ENCODE data around the gene PRG3.

Gene PRG3, protein sequence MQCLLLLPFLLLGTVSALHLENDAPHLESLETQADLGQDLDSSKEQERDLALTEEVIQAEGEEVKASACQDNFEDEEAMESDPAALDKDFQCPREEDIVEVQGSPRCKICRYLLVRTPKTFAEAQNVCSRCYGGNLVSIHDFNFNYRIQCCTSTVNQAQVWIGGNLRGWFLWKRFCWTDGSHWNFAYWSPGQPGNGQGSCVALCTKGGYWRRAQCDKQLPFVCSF

DNA sequence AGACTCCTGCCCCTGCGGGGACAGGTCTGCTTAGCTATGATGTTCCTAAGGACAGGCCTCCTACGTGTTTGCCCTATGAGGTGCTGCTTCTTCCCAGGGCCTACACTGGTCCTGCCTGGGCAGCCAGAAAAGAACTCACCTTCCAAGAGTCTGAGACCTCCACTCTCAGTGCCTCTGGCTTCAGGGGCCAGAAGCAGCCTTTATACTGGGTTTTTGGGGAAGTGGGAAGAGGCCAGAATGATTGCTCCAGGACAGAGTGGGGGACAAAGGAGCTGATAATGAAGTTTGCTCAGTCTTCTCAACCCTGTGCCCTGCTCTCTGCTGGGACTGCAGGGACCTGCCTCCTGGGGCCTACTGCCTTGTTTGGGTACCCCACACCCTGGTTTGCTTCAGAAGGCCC, at the start of gene PRG3:
Gene PRG3, minus strand, starts transcription at position 176 of the 400 bp plus-strand sequence. CDS start 442 bp downstream, outside the sequence.
- DNase-seq: no peak

- no peak for DNase-seq
Measured at GRCh38 chr11:57429946-57430345, 49.0 kb upstream of the PRG3 start.

- no peak for DNase-seq
Measured at GRCh38 chr11:57428643-57429042, 47.7 kb upstream of the PRG3 start.

DNA sequence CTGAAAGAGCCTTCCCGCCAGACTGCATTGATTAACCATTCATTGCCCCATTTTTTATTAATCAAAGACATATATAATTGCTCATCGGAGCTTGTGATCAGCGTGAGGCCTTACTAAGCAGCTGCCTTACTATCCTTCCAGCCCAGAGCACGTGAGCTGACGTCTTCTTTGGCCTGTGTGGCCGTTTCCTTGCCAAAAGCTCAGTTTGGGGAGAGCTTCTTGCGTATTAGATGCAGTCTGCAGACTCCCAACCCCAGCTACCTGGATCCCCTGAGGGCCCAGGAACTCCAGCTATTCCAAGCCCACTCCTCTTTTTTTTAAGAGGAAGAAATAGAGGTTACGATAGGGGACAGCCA, 46.8 kb upstream of the PRG3 start:
- no peak for DNase-seq

- no peak for DNase-seq
Measured at GRCh38 chr11:57426929-57427726, 46.2 kb upstream of the PRG3 start, which contains the start of gene SLC43A3. TSS of gene SLC43A3 (minus strand) at chr11:57427121. CDS start at chr11:57426172, 949 bp downstream.

DNA sequence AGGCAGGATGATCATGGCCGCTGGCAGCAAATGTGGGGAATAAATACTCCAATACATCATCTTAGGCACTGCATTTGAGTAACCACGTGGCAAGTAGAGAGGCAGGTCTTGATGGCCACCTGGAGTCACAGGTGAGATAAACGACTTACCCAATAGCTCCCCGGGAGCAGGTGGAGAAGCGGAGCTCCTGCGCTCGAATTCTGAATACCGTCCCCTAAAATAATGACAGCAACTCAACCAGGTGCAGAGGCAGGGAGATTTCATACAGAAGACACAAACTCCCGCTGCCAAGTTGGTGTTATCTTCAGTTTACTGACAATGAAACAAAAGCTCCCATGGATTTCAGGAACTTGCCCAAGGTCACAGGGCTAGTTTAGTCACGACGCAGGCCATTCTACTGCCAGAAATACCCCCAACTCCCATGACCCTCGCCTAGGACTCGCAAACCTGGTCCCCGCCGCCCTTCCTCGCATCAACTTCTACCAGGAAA, 45.5 kb upstream of the PRG3 start:
- no peak for DNase-seq

GRCh38 chr11:57425565-57426438, 44.9 kb upstream of the PRG3 start:
- no peak for DNase-seq

DNA sequence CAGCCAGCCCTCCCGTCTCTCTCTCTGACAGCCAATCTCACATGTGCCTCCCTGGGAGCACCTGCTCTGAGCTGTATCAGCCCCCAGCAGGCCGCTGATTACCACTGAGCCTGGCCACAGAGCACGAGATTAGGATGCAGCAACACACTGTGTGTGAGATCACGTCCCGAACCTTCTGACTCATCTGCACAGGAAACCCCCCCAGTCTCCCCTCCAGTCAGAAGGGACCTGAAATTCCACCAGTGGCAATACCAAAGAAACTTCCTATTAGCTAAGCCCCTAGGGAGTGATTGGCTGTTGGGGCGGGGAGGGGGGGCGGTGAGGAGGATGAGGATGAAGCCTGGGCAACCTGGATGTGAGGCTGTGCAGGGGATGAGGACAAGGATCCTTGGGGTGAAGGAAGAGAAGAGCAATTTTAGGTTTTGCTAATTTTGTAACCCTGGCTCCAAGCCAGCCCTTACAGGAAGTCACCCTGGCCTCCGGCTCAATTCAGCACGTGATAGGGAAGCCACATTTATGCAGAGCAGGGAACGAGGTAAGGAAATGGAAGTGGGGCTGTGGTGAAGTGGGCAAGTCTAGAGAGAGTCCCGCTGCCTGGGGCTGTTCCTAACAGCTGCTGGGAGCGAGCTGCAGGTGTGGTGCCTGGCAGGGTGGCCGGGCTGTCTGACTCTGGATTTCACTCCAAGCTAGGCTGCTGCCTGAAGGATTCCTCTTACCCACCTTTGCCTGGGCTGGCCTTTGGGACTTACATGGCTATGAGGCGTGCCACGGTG, 44.0 kb upstream of the PRG3 start:
- no peak for DNase-seq

DNA sequence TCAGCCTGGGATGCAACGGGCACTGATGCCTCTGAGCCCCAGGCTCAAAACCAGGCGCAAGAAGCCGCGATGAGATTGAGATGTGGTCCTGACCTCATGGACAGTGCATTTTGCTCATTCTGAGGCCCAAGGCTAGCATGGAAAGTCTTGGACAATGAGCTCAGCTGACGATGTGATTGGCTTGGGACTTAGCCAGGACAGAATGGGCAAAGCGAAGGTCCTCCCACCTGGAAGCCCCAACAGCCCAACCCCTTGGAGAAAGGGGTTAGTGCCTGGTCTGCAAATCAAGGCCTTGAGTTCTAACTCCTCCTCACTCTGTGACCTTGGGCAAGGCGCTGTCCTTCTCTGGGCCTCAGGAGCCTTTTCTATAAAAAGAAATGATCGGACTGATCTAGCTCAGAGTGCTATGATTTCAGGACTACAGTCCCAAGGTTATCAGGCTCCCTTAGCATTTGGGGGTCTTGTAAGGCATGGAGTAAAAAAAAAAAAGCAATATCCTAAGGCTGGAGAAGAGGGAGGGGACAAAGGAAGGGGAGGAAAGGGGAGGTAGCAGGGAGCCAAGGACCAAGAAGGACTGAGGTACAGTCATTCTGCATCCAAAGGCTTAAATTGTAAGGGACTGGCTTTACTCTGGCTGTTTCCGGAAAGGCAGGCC, 43.3 kb upstream of the PRG3 start:
- DNase-seq: no peak

DNA sequence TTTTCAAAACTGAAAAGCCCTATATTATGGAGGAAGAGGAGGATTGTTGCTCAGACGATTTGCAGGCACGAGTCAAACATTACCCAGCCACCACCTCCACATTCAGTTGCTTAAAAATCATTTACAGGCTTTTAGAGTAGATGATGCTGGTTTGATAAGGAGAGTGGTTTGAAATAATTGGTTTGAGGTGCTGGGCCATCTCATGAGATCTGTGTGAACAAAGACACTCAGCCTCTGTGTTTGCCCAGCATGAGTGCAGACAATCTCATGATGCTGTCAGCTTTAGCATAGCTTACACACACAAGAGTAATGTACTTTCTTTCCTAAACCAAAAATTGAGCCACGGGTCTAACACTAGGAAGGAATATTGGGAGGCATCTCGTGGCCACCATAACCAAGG, 41.7 kb upstream of the PRG3 start:
- no peak for DNase-seq

DNA sequence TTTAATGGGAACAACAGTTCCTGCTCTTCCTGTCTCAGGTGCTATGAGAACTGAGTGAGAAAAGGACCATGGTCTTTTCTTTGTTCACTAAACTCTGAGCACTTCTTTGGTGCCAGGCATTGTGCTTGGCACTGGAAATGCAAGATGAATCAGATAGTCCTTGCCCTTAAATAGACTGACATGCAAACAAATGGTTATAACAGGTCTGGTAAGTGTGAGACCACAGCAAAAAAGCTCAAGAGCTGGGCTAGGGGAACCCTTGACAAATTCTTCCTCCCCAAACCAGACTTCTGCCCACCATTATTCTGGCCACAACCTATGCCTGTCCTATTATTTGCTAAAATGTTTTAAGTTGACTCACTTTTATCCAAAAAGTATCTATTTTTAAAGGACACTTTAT, 40.9 kb upstream of the PRG3 start:
- no peak for DNase-seq

DNA sequence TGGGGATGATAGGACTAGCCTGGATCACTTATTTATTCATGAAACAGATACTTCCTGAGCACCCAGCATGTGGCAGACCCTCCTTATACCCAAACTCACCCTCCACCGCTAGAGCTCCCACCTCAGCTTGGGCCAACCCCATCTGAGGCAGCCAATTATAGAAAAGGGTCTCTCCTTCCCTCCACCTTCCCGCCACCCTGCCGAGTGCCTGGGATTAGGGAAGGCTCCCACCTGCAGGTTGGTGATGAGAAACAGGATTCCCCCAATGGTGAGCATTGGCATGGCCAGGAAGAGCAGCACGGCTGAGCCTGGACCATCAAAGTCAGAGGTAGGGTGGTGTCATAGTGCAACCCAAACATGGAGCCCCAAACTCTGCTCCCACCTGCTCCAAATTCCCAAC, 40.1 kb upstream of the PRG3 start:
- no peak for DNase-seq

- no peak for DNase-seq
Measured at GRCh38 chr11:57419146-57419545, 38.2 kb upstream of the PRG3 start.

- DNase-seq: no peak
Measured at GRCh38 chr11:57418131-57418530, 37.2 kb upstream of the PRG3 start.

DNA sequence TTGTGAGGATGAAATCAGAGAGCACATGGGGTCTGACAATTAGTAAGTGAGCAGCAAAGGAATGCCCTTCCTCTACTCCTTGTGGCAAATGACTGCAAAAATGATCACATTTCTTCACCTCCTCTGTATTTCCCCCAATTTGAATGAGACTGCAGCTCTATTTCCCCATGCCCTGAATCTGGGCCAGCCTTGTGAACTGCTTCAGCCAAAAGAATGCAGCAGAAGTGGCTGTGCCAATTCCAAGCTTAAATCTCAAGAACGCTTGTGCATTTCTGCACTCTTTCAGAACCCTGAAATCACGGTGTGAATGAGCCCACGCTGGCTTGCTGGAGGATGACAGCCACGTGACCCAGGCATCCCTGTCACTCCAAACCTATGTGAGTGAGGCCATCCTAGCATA, 36.1 kb upstream of the PRG3 start:
- no peak for DNase-seq

DNA sequence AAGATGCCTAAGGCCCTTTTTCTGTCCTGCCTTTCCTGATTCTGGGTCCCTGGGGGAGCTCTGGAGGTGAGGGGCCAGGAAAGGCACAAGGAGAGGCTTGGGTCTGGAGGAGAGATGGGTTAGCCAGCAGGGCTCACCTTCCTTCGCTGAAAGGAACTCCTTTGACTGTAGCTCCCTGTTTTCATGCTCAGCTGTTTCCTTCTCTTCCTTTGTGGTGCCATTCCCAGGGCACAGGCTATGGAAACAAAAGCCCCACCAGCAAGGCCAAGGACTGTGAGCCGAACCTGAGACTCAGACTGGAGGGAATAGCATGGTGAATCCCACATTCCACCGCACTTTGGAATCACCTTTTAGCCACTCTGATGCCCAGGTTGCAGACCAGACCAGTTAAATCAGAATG, 35.5 kb upstream of the PRG3 start:
- DNase-seq: no peak

DNA sequence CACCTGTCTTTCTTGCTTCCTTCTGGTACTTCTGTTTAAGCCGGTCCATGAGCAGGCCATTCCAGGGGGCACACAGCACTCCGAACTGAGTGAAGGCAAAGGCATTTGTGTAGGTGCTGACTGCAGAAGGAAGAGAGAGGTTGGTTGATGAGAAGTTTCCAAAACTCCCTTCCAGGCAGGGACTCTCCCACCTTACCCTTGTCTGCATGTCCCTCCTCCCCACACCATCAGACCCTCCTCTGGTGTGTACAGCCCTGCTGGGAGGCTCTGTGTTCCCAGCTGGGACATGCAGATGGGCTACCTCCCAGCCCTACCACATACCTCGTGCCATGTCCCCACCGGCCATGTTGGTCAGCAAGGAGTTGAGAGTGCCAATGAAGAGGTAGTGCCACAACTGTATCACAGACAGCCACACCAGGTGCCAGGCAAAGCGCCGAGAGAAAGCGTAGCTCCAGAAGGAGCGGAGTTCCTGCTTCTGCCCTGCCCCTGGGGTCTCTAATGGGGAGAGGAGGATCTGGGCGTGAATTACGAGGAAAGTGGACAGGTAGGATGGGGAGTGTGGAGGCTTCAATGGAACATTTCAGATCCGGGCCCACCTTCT, 33.8 kb upstream of the PRG3 start:
- no peak for DNase-seq

- no peak for DNase-seq
Measured at GRCh38 chr11:57413681-57414080, 32.7 kb upstream of the PRG3 start.

DNA sequence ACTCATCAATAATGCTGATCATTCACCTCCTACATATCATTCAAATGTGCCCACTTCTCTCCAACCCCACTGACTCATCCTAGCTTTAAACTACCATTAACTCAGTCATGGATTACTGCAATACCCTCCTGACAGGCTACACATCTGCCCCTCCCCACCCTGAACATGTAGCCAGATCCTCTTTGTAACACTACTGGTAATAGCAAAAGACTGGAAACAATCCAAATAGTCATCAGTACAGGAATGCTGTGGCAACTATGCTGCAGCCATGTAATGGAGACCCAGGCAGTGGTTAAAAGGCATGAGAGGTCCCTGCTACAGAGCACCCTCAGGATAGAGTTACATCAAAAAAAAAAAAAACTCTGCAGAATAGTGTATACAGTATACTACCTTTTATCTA, 29.3 kb upstream of the PRG3 start:
- DNase-seq: no peak

DNA sequence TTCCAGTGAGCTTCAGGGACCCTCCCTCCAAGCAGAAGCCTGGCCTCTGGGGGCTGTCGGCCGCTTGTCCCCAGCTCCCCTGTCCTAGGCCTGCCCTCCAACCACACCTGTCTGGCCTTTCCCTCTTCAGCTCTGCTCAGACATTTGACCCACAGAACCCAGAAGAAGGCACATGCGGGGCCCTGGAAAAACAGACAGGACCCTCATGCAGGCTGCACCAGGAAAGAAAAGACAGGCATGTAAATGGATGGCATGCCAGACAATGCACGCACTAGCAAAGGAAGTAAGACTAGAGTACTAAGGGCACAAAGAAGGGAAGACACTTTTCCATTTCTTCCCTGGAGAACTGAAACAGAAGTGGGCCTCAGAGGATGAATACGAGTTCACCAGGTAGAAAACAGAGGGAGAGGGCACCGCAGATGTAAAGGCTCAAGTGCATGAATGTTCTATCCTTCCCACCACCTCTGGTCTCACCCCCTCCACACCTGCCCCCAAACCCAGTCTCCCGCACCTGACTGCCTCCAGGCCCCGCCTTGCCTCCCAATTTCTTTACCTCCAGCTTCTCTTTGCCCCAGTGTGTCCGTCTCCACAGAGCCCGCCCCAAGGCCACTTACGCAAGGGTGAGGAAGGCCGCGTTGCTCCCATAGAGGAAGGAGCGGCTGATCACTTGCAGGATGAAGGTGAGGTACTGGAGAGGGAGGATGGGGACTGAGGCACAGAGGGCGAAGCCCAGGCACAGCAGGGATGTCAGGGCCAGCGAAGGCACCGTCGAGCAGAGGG, 28.6 kb upstream of the PRG3 start:
- DNase-seq: no peak

GRCh38 chr11:57408771-57409170, 27.8 kb upstream of the PRG3 start:
- DNase-seq: no peak
